VCaP (cell line): ENCODE results near the gene PRRT4.
A peak's percentile ranks its signal among the peaks of the same experiment; 100 is the strongest.

Source experiments
- H3K27ac ChIP-seq: fragments of 450-650 bp; 2 replicates; pipeline ENCODE4 v1.5.1; 2017
- CTCF ChIP-seq: fragments of 450-650 bp; conservative IDR thresholded peaks from 2 replicates; pipeline ENCODE4 v1.5.1; 2017; ENCODE audit warnings: mild to moderate bottlenecking, moderate library complexity

PRRT4 gene

GRCh38 chr7:128399991-128400390, 38.5 kb upstream of the PRRT4 start:
- H3K27ac ChIP-seq = no peak overlapping the region
- TF ChIP-seq CTCF = no peak

- no peak overlapping the region for H3K27ac ChIP-seq
- TF ChIP-seq CTCF = no peak; the same call in none of the 2 replicates
Measured at GRCh38 chr7:128398841-128399135, 37.3 kb upstream of the PRRT4 start.

- peak; percentile 96 for TF ChIP-seq CTCF
- no peak overlapping the region for H3K27ac ChIP-seq
Measured at GRCh38 chr7:128398016-128398840, 36.7 kb upstream of the PRRT4 start.

- TF ChIP-seq CTCF = no peak
- H3K27ac ChIP-seq = no peak overlapping the region
Measured at GRCh38 chr7:128396357-128396756, 34.9 kb upstream of the PRRT4 start.

- H3K27ac ChIP-seq = no peak overlapping the region
- 0 out of 2 replicates have a peak, but pooled peaks have one; percentile 10 for TF ChIP-seq CTCF
Measured at GRCh38 chr7:128395748-128396147, 34.3 kb upstream of the PRRT4 start.

GRCh38 chr7:128394904-128395496, 33.5 kb upstream of the PRRT4 start:
- no peak overlapping the region for H3K27ac ChIP-seq
- TF ChIP-seq CTCF = no peak

- no peak overlapping the region for H3K27ac ChIP-seq
- no peak for TF ChIP-seq CTCF
Measured at GRCh38 chr7:128393526-128394330, 32.2 kb upstream of the PRRT4 start.
